ENCODE data around the gene VWDE. TPM values are rescaled to one million over a fixed set of nuclear protein-coding genes. Genes with fewer than 3 reads are reported as not detected.

Gene VWDE
- total RNA-seq, 1 donor from 2014 or later: not detected

GRCh38 chr7:12281038-12281437 lies 122.6 kb downstream of the VWDE start:
- DNase-seq: peak; percentile 43

Other genes with a start within 250 kb of the VWDE start
- 38.6 and 40.3 TPM in 2 replicates for gene TMEM106B, start 192.6 kb downstream of the VWDE start, total RNA-seq
- 0.17 and 2.6 TPM in 2 replicates for gene SCIN, start 166.9 kb upstream of the VWDE start, total RNA-seq

Measured in dermis blood vessel endothelial cell (primary cell).